WTC11 (cell line): ENCODE measurements around the gene SLC1A4.

Source experiments
- E2F5 ChIP-seq: sonication (generic); formaldehyde crosslinking; IDR thresholded peaks from 2 replicates; pipeline ENCODE4 v1.8.1; 2022; ENCODE audit warnings: mild to moderate bottlenecking, moderate library complexity, missing genetic modification reagents
- FOXK1 ChIP-seq: sonication (generic); formaldehyde crosslinking; IDR thresholded peaks from 2 replicates; pipeline ENCODE4 v1.8.0; 2022; ENCODE audit warnings: mild to moderate bottlenecking, moderate library complexity, missing genetic modification reagents
- KAT7 ChIP-seq: sonication (generic); formaldehyde crosslinking; IDR thresholded peaks from 2 replicates; pipeline ENCODE4 v1.8.1; 2023; ENCODE audit warnings: missing genetic modification reagents, mild to moderate bottlenecking, borderline replicate concordance
- MAX ChIP-seq: sonication (generic); formaldehyde crosslinking; IDR thresholded peaks from 2 replicates; pipeline ENCODE4 v1.8.0; 2022; ENCODE audit warnings: mild to moderate bottlenecking, missing genetic modification reagents
- NFATC4 ChIP-seq: fragments of 250-450 bp; sonication (Bioruptor Pico); IDR thresholded peaks from 2 replicates; pipeline ENCODE4 v1.9.0; 2021; ENCODE audit warnings: mild to moderate bottlenecking
- TP53 ChIP-seq: sonication (generic); formaldehyde crosslinking; IDR thresholded peaks from 2 replicates; pipeline ENCODE4 v1.8.1; 2023; ENCODE audit warnings: mild to moderate bottlenecking, missing genetic modification reagents
- ZNF121 ChIP-seq: sonication (generic); formaldehyde crosslinking; IDR thresholded peaks from 2 replicates; pipeline ENCODE4 v1.8.0; 2023; ENCODE audit warnings: missing genetic modification reagents
- ZNF263 ChIP-seq: sonication (generic); formaldehyde crosslinking; IDR thresholded peaks from 2 replicates; pipeline ENCODE4 v1.8.1; 2022; ENCODE audit warnings: low read depth, mild to moderate bottlenecking, moderate library complexity, missing genetic modification reagents
- TF ChIP-seq, protein P1 (sequence below): fragments of 200-600 bp; IDR thresholded peaks from 2 replicates; pipeline ENCODE4 v1.8.0; 2022; ENCODE audit warnings: antibody characterized with exemption

- TF ChIP-seq, protein P1, sequence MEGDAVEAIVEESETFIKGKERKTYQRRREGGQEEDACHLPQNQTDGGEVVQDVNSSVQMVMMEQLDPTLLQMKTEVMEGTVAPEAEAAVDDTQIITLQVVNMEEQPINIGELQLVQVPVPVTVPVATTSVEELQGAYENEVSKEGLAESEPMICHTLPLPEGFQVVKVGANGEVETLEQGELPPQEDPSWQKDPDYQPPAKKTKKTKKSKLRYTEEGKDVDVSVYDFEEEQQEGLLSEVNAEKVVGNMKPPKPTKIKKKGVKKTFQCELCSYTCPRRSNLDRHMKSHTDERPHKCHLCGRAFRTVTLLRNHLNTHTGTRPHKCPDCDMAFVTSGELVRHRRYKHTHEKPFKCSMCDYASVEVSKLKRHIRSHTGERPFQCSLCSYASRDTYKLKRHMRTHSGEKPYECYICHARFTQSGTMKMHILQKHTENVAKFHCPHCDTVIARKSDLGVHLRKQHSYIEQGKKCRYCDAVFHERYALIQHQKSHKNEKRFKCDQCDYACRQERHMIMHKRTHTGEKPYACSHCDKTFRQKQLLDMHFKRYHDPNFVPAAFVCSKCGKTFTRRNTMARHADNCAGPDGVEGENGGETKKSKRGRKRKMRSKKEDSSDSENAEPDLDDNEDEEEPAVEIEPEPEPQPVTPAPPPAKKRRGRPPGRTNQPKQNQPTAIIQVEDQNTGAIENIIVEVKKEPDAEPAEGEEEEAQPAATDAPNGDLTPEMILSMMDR = no peak
- TF ChIP-seq FOXK1 = no peak
- no peak for TF ChIP-seq MAX (CRISPR knock-in tag)
- TF ChIP-seq ZNF121 = no peak
- TF ChIP-seq KAT7 (CRISPR knock-in tag) = no peak
- TF ChIP-seq TP53 = no peak
- TF ChIP-seq E2F5 (CRISPR knock-in tag) = no peak
- TF ChIP-seq NFATC4 (CRISPR knock-in tag) = no peak
- no peak for TF ChIP-seq ZNF263 (CRISPR knock-in tag)
Measured at GRCh38 chr2:64982311-64982857, 6.8 kb upstream of the SLC1A4 start.
